ENCODE measurements around the gene SYTL3. TPM values are rescaled to one million over a fixed set of nuclear protein-coding genes. Genes with fewer than 3 reads are reported as not detected.
A peak's percentile ranks its signal among the peaks of the same experiment; 100 is the strongest.

The SYTL3 gene
- total RNA-seq, 2 experiments from 2014 or later, result 151 to 163 TPM

DNA sequence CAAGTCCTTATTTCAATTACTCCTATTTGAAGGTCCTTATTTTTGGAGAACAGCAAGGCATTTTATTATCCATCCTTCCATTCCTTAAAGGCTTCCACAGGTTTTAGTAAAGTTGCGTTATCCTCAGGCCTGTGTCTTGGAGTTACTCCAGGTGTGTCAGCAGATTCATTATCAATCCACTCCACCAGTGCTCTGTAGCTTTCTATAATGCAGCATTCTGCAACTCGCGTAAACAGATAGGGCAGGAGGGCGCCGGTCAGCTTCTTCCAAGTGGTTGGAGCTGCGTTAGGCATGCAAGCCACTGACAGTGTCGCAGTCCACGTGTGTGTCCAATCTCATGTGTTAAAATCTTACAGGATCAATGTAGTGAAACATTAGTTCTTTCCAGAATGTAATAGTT lies 75.8 kb downstream of the SYTL3 start:
- Mint-ChIP-seq H3K27ac (peak overlapping the region; percentile 34), H3K27me3 (no peaks in the 10 kb centered on the region), H3K4me3 (no peak overlapping the region), H3K4me1 (ENCODE audit: low read depth) (peaks cover 8% of the 10 kb centered on the region), H3K36me3 (ENCODE audit: low read depth) (peaks cover 74% of the 10 kb centered on the region), H3K9me3 (no peaks in the 10 kb centered on the region)
- DNase-seq, result no peak
- no peak for ATAC-seq
- intact Hi-C loops (cut with micrococcal nuclease), result no loop called here
- POLR2A ChIA-PET, result no interaction called here
- TF ChIP-seq, protein P1, sequence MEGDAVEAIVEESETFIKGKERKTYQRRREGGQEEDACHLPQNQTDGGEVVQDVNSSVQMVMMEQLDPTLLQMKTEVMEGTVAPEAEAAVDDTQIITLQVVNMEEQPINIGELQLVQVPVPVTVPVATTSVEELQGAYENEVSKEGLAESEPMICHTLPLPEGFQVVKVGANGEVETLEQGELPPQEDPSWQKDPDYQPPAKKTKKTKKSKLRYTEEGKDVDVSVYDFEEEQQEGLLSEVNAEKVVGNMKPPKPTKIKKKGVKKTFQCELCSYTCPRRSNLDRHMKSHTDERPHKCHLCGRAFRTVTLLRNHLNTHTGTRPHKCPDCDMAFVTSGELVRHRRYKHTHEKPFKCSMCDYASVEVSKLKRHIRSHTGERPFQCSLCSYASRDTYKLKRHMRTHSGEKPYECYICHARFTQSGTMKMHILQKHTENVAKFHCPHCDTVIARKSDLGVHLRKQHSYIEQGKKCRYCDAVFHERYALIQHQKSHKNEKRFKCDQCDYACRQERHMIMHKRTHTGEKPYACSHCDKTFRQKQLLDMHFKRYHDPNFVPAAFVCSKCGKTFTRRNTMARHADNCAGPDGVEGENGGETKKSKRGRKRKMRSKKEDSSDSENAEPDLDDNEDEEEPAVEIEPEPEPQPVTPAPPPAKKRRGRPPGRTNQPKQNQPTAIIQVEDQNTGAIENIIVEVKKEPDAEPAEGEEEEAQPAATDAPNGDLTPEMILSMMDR (IDR thresholded peaks at IDR 0.05), result no peak
- CTCF ChIA-PET, result no interaction called here

DNA sequence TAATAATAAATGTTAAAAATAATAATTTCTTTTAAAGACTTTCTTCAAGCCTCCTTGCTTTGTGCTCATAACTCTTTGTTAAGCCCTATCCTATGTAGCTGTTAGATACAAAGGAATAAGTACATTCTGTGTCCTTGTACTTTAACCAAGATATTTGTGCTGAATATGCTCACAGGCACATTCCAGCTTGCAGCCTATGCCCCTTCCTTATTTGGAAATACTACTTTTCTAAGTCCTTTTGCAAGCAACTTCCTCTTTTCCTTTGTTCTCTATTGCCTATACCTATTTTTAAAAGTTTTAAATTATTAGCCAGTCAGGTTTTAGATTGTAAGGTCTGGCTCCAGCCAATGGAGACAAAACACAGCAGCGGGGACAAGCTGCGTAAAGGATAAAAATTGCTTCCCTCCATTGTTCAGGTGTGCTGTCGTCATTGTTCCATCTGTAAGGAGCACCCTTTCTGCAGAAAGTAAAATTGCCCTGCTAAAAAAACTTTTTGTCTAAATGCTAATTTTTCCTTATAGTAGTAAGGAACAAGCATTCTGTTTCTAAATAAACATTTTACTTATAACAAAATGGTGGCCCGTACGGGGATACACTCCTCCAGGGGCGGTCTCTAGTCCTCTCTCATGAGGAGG lies 80.2 kb downstream of the SYTL3 start:
- Mint-ChIP-seq H3K4me1 (ENCODE audit: low read depth) (no peaks in the 10 kb centered on the region), H3K27ac (no peak overlapping the region), H3K36me3 (ENCODE audit: low read depth) (peaks cover 85% of the 10 kb centered on the region), H3K27me3 (no peaks in the 10 kb centered on the region), H3K9me3 (no peaks in the 10 kb centered on the region), H3K4me3 (no peak overlapping the region)
- no peak for DNase-seq
- TF ChIP-seq, protein P1 (IDR thresholded peaks at IDR 0.05), result no peak
- ATAC-seq, result no peak
- POLR2A ChIA-PET, result interaction anchor here (1.1 to 2.1 kb wide), 2 partner anchors 9 to 139 kb away, joined by 3 to 7 read pairs; no protein-coding TSS in a partner anchor
- intact Hi-C loops (cut with micrococcal nuclease), result no loop called here
- CTCF ChIA-PET, result interaction anchor here (1.0 to 1.4 kb wide), 2 partner anchors 26 to 229 kb away, joined by 3 to 5 read pairs; no protein-coding TSS in a partner anchor

DNA sequence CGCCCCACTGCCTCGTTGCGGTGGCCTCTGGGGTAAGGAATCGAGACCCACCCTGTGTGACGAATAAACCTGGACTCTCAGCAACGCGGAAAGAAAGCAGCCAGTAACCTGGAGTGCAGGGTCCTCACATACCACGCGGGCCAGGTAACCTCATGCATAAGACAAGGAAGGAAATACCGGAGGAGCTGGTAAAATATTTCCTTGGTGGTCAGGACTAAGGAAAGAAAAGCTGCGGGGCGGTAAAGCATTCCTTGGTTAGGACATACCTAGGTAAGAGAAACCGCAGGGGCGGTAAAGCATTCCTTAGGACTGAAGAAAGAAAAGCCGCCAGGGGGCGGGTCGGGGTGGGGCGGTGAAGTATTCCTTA lies 80.7 kb downstream of the SYTL3 start:
- intact Hi-C loops (cut with micrococcal nuclease), result no loop called here
- ChIA-PET POLR2A (interaction anchor here (1.1 to 2.1 kb wide), 2 partner anchors 10 to 138 kb away, joined by 3 to 7 read pairs; no protein-coding TSS in a partner anchor), CTCF (interaction anchor here (1.0 to 1.4 kb wide), 2 partner anchors 26 to 229 kb away, joined by 3 to 5 read pairs; no protein-coding TSS in a partner anchor)
- ATAC-seq (no peak), DNase-seq (no peak)
- Mint-ChIP-seq H3K9me3 (no peaks in the 10 kb centered on the region), H3K27me3 (no peaks in the 10 kb centered on the region), H3K4me3 (no peak overlapping the region), H3K36me3 (ENCODE audit: low read depth) (peaks cover 84% of the 10 kb centered on the region), H3K4me1 (ENCODE audit: low read depth) (no peaks in the 10 kb centered on the region), H3K27ac (no peak overlapping the region)
- TF ChIP-seq, protein P1 (IDR thresholded peaks at IDR 0.05), result no peak

DNA sequence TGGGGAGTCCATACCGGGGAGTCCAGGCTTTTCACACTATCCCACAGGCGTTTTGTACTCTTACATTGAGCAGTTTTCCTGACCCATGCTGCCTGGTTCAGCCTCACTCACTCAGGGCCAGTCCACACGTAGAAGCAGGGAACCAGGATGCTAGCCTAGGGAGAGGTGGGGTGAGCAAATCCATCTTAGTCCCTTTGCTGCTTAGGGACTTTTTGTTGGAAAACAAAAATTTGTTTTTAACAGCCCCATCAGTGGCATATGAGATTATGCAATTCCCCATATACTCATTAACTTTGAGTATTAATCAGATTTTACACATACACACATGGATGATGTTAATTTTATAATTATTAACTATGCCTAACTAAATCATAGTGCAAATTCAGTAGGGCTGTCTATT lies 85.2 kb downstream of the SYTL3 start:
- POLR2A ChIA-PET, result no interaction called here
- TF ChIP-seq, protein P1 (IDR thresholded peaks at IDR 0.05), result no peak
- peaks cover 2% of the 10 kb centered on the region for H3K4me1 Mint-ChIP-seq (ENCODE audit: low read depth)
- CTCF ChIA-PET, result interaction anchor here (1.6 kb wide), 1 partner anchor 44 kb away, joined by 4 read pairs; no protein-coding TSS in a partner anchor
- no peak for ATAC-seq
- H3K36me3 Mint-ChIP-seq (ENCODE audit: low read depth), result peaks cover 88% of the 10 kb centered on the region
- intact Hi-C loops (cut with micrococcal nuclease), result no loop called here
- no peak overlapping the region for H3K4me3 Mint-ChIP-seq
- H3K27ac Mint-ChIP-seq, result no peak overlapping the region
- no peaks in the 10 kb centered on the region for H3K27me3 Mint-ChIP-seq
- DNase-seq, result no peak
- H3K9me3 Mint-ChIP-seq, result peaks cover 12% of the 10 kb centered on the region

DNA sequence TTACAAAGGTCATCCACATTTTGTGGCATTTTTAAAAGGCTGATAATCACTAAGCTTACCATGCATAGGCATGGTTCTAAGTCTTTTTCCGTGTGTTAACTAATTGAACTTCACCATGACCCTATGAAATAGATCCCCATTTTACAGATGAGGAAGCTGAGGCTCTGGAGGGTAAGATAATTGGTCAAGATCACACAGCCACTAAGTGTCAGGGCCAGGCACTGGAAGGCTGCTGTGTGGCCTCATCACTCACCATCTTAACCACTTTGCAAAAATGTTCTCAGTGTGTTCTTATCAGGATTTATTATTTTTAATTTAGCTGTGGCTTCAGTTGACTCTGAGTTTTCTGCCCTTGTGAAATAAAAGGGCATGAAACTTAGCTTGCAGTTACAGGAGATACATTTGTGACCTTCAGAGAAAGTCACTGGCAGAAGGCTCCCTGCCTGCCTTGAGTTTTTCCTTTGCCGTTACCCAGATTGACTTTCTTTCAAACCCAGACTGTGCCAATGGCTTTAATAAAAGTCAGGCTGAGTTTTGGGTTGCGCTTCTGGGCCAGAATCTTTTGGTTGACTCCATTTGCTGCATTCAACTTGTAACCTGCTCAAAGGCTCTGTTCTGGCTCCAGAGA lies 87.3 kb downstream of the SYTL3 start:
- TF ChIP-seq, protein P1 (IDR thresholded peaks at IDR 0.05), result no peak
- Mint-ChIP-seq H3K27ac (no peak overlapping the region), H3K36me3 (ENCODE audit: low read depth) (peaks cover 83% of the 10 kb centered on the region), H3K27me3 (no peaks in the 10 kb centered on the region), H3K4me3 (no peak overlapping the region), H3K9me3 (peaks cover 12% of the 10 kb centered on the region), H3K4me1 (ENCODE audit: low read depth) (peaks cover 2% of the 10 kb centered on the region)
- intact Hi-C loops (cut with micrococcal nuclease), result no loop called here
- ChIA-PET CTCF (interaction anchor here (1.0 to 1.3 kb wide), 3 partner anchors 33 to 56 kb away, joined by 3 read pairs; no protein-coding TSS in a partner anchor), POLR2A (no interaction called here)
- ATAC-seq (no peak), DNase-seq (no peak)
